Amniotic epithelial cell (primary cell): ENCODE results near the gene LCLAT1.
"Not testable (repeated sequence)": the region's sequence is repeated elsewhere in the genome, so short reads cannot be mapped to it uniquely, and the experiment has no call there.

ENCODE experiments used
- DNase-seq: peaks from one replicate; pipeline ENCODE4 v3.0.0-alpha.2; 2010; ENCODE audit warnings: low read depth

Gene LCLAT1

GRCh38 chr2:30454571-30454970, 7.5 kb downstream of the LCLAT1 start:
- no peak for DNase-seq

GRCh38 chr2:30455114-30455738, 8.2 kb downstream of the LCLAT1 start:
- DNase-seq, result no peak

GRCh38 chr2:30456106-30456505, 9.1 kb downstream of the LCLAT1 start:
- DNase-seq, result no peak

GRCh38 chr2:30456579-30456978, 9.5 kb downstream of the LCLAT1 start:
- DNase-seq, result no peak

GRCh38 chr2:30457296-30457695, 10.2 kb downstream of the LCLAT1 start:
- DNase-seq, result no peak

GRCh38 chr2:30459140-30459539, 12.1 kb downstream of the LCLAT1 start:
- no peak for DNase-seq

GRCh38 chr2:30462131-30462857, 15.2 kb downstream of the LCLAT1 start:
- no peak for DNase-seq

GRCh38 chr2:30463535-30463934, 16.5 kb downstream of the LCLAT1 start:
- no peak for DNase-seq

GRCh38 chr2:30464544-30465170, 17.6 kb downstream of the LCLAT1 start:
- no peak for DNase-seq

- DNase-seq, result no peak
These were observed 18.1 kb downstream of the LCLAT1 start for GRCh38 chr2:30465171-30465545.

- DNase-seq, result peak; percentile 2
These were observed 19.2 kb downstream of the LCLAT1 start for GRCh38 chr2:30466216-30466615.

- not testable (repeated sequence) for DNase-seq
These were observed 20.2 kb downstream of the LCLAT1 start for GRCh38 chr2:30467062-30467826.

- no peak for DNase-seq
These were observed 23.4 kb downstream of the LCLAT1 start for GRCh38 chr2:30470426-30470825.

GRCh38 chr2:30472326-30472725, 25.3 kb downstream of the LCLAT1 start:
- no peak for DNase-seq

GRCh38 chr2:30475542-30475941, 28.5 kb downstream of the LCLAT1 start:
- DNase-seq, result no peak

- DNase-seq, result no peak
These were observed 29.6 kb downstream of the LCLAT1 start for GRCh38 chr2:30476636-30477035.

- DNase-seq, result no peak
These were observed 33.8 kb downstream of the LCLAT1 start for GRCh38 chr2:30480703-30481322.

GRCh38 chr2:30481323-30481800, 34.3 kb downstream of the LCLAT1 start:
- no peak for DNase-seq

GRCh38 chr2:30482011-30482410, 35.0 kb downstream of the LCLAT1 start:
- DNase-seq, result no peak

- no peak for DNase-seq
These were observed 37.1 kb downstream of the LCLAT1 start for GRCh38 chr2:30484145-30484544.

GRCh38 chr2:30484995-30485394, 37.9 kb downstream of the LCLAT1 start:
- no peak for DNase-seq

GRCh38 chr2:30486655-30487054, 39.6 kb downstream of the LCLAT1 start:
- DNase-seq, result no peak
